CD14-positive monocyte (primary cell): Measurements from ENCODE around the gene UBR1. TPM values are rescaled to one million over a fixed set of nuclear protein-coding genes. Genes with fewer than 3 reads are reported as not detected.

ENCODE experiments used
- DNase-seq, 3 donors: peaks; one replicate each; pipeline ENCODE4 v3.0.0-alpha.2; 2011 to 2022
- H2AFZ ChIP-seq: 2 replicates; pipeline ENCODE4 v1.6.0; 2012; ENCODE audit warnings: mild to moderate bottlenecking, low read depth, low read length, inconsistent platforms; ENCODE audit not compliant: insufficient read depth, poor library complexity, severe bottlenecking
- H3K27ac ChIP-seq, 2 donors: 1 replicate in 1 of 2; 2 replicates in 1 of 2; pipeline ENCODE4 v1.5.1; 2012 to 2013; ENCODE audit warnings: low read length in 2 of 2, control low read depth in 1 of 2, inconsistent platforms in 1 of 2, low read depth in 1 of 2, mild to moderate bottlenecking in 1 of 2
- H3K27me3 ChIP-seq, 2 donors: one replicate each; pipeline versions ENCODE4 v1.6.0 to v1.6.1; 2011 to 2013; ENCODE audit warnings: low read length in 2 of 2; ENCODE audit not compliant: control insufficient read depth in 2 of 2, insufficient read depth in 2 of 2
- H3K36me3 ChIP-seq, 2 donors: replicated peaks in 1 of 2; 1 replicate in 1 of 2; 2 replicates in 1 of 2; pipeline versions ENCODE4 v1.5.1 to v1.6.1; 2012 to 2013; ENCODE audit warnings: low read length in 2 of 2, control low read depth in 1 of 2, inconsistent platforms in 1 of 2, mild to moderate bottlenecking in 1 of 2; ENCODE audit not compliant: insufficient read depth in 2 of 2, control insufficient read depth in 1 of 2
- H3K4me1 ChIP-seq, 2 donors: 1 replicate in 1 of 2; 2 replicates in 1 of 2; pipeline versions ENCODE4 v1.5.1 to v1.6.1; 2012 to 2013; ENCODE audit warnings: low read length in 2 of 2, control low read depth in 1 of 2, inconsistent platforms in 1 of 2, mild to moderate bottlenecking in 1 of 2, moderate library complexity in 1 of 2; ENCODE audit not compliant: insufficient read depth in 2 of 2, control insufficient read depth in 1 of 2
- H3K4me2 ChIP-seq: replicated peaks from 2 replicates; pipeline ENCODE3; 2012; ENCODE audit warnings: low read length, moderate library complexity, mild to moderate bottlenecking; ENCODE audit not compliant: poor library complexity, severe bottlenecking; ENCODE audit errors: extremely low read depth
- H3K4me3 ChIP-seq, 3 experiments: fragments of 200-600 bp in 1 of 3; sonication (generic) in 1 of 3; replicated peaks in 1 of 3; 1 replicate in 2 of 3; 2 replicates in 1 of 3; pipeline ENCODE4 v1.5.1; 2011 to 2013; ENCODE audit warnings: low read length in 3 of 3, mild to moderate bottlenecking in 3 of 3, control low read depth in 2 of 3, low read depth in 2 of 3, inconsistent platforms in 1 of 3, moderate library complexity in 1 of 3
- H3K79me2 ChIP-seq: 2 replicates; pipeline ENCODE4 v1.6.0; 2012; ENCODE audit warnings: mild to moderate bottlenecking, control low read depth, inconsistent platforms, low read length, moderate library complexity; ENCODE audit not compliant: insufficient read depth
- H3K9ac ChIP-seq: 2 replicates; pipeline ENCODE4 v1.6.0; 2017; ENCODE audit warnings: low read length, mild to moderate bottlenecking; ENCODE audit not compliant: insufficient read depth, poor library complexity, severe bottlenecking
- H3K9me3 ChIP-seq, 2 donors: replicated peaks in 1 of 2; 1 replicate in 1 of 2; 2 replicates in 1 of 2; pipeline versions ENCODE4 v1.5.1 to v1.6.1; 2012 to 2013; ENCODE audit warnings: low read length in 2 of 2, control low read depth in 1 of 2; ENCODE audit not compliant: control insufficient read depth in 1 of 2, insufficient read depth in 1 of 2
- H4K20me1 ChIP-seq: 2 replicates; pipeline ENCODE4 v1.6.0; 2012; ENCODE audit warnings: mild to moderate bottlenecking, low read length, control low read depth, moderate library complexity; ENCODE audit not compliant: insufficient read depth
- H3K27ac Mint-ChIP-seq, 7 donors: one replicate each; pipeline ENCODE4 v1.8.0; 2020; ENCODE audit warnings: mild to moderate bottlenecking in 7 of 7, mixed read lengths in 7 of 7, moderate library complexity in 6 of 7, inconsistent platforms in 2 of 7
- H3K27me3 Mint-ChIP-seq, 3 donors: one replicate each; pipeline ENCODE4 v1.8.0; 2021 to 2022; ENCODE audit warnings: low read depth in 3 of 3, mild to moderate bottlenecking in 3 of 3, mixed read lengths in 3 of 3, moderate library complexity in 3 of 3, inconsistent platforms in 1 of 3
- H3K36me3 Mint-ChIP-seq, 2 donors: one replicate each; pipeline ENCODE4 v1.8.0; 2020; ENCODE audit warnings: mixed read lengths in 2 of 2, inconsistent platforms in 1 of 2, mild to moderate bottlenecking in 1 of 2
- H3K4me1 Mint-ChIP-seq: one replicate; pipeline ENCODE4 v1.8.0; 2020; ENCODE audit warnings: mild to moderate bottlenecking, mixed read lengths
- H3K4me3 Mint-ChIP-seq, 2 donors: one replicate each; pipeline ENCODE4 v1.8.0; 2020; ENCODE audit warnings: mild to moderate bottlenecking in 2 of 2, mixed read lengths in 2 of 2, moderate library complexity in 1 of 2
- H3K9me3 Mint-ChIP-seq, 7 donors: one replicate each; pipeline ENCODE4 v1.8.0; 2020 to 2022; ENCODE audit warnings: mixed read lengths in 7 of 7, mild to moderate bottlenecking in 6 of 7, moderate library complexity in 6 of 7, inconsistent platforms in 2 of 7
- CTCF ChIP-seq: fragments of 200-600 bp; IDR thresholded peaks from one replicate; pipeline ENCODE4 v1.8.0; 2022; ENCODE audit warnings: antibody characterized with exemption, mild to moderate bottlenecking
- WGBS: methylation state at CpG from one replicate; pipeline ENCODE4 v1.1.5; 2013; ENCODE audit warnings: missing lambda C conversion rate; ENCODE audit not compliant: insufficient coverage; 5-methylcytosine and 5-hydroxymethylcytosine counted together
- intact Hi-C, 2 donors: fragments of 100-400 bp; cut with micrococcal nuclease; formaldehyde crosslinking; loops; one replicate each; pipeline versions ENCODE4 v1.15.0 to v1.15.1; 2023
- polyA plus RNA-seq, 3 donors: library from polyadenylated mRNA; depleted of rRNA in 1 of 3; unstranded in 2 of 3; stranded (reverse) in 1 of 3; fragments of 300-500 nt in 2 of 3; fragments of >200 nt in 1 of 3; fragmentation: Illumina TruSeq in 2 of 3; gene quantifications; 1 replicate in 2 of 3; 2 replicates in 1 of 3; pipeline ENCODE4 v1.2.3, GENCODE V29; 2012 to 2021

The UBR1 gene
- polyA plus RNA-seq, 3 donors, result 5.1 to 7.9 (median 6.3) TPM

GRCh38 chr15:43070893-43071292 lies 34.9 kb downstream of the UBR1 start:
- no peak overlapping the region for H3K27ac ChIP-seq
- peaks cover 59 to 90% of the 10 kb centered on the region in 2 donors for H3K36me3 ChIP-seq
- peaks cover 1% of the 10 kb centered on the region for H3K4me1 Mint-ChIP-seq

GRCh38 chr15:43070249-43070648 lies 35.6 kb downstream of the UBR1 start:
- Histone ChIP-seq H3K4me3 (no peak overlapping the region), H3K27ac (no peak overlapping the region), H3K27me3 (no peaks in the 10 kb centered on the region), H3K9ac (no peak overlapping the region), H3K9me3 (no peaks in the 10 kb centered on the region), H2AFZ (no peak overlapping the region), H3K36me3 (peaks cover 64 to 96% of the 10 kb centered on the region in 2 donors), H4K20me1 (no peaks in the 10 kb centered on the region), H3K79me2 (no peaks in the 10 kb centered on the region), H3K4me2 (no peak overlapping the region), H3K4me1 (no peaks in the 10 kb centered on the region)
- H3K27ac Mint-ChIP-seq, result no peak overlapping the region
- H3K36me3 Mint-ChIP-seq, result peaks cover 79 to 91% of the 10 kb centered on the region in 2 donors
- no peaks in the 10 kb centered on the region for H3K9me3 Mint-ChIP-seq
- peaks cover 1% of the 10 kb centered on the region for H3K4me1 Mint-ChIP-seq
- TF ChIP-seq CTCF, result no peak
- no peaks in the 10 kb centered on the region for H3K27me3 Mint-ChIP-seq
- no peak overlapping the region for H3K4me3 Mint-ChIP-seq
- DNase-seq, result no peak
- WGBS, result no CpG with 5 or more reads among the region's 4 CpGs
- intact Hi-C loops, result no loop called here

More at GRCh38 chr15:43070893-43071292, 34.9 kb downstream of the UBR1 start:
- WGBS, result no CpG with 5 or more reads among the region's 6 CpGs
- Mint-ChIP-seq H3K36me3 (peaks cover 74 to 91% of the 10 kb centered on the region in 2 donors), H3K9me3 (peaks cover 0 to 1% (median 0%) of the 10 kb centered on the region in 7 donors), H3K27ac (no peak overlapping the region), H3K4me3 (no peak overlapping the region), H3K27me3 (no peaks in the 10 kb centered on the region)
- TF ChIP-seq CTCF, result no peak
- Histone ChIP-seq H3K79me2 (no peaks in the 10 kb centered on the region), H4K20me1 (no peaks in the 10 kb centered on the region), H3K27me3 (no peaks in the 10 kb centered on the region), H2AFZ (no peak overlapping the region), H3K9me3 (no peaks in the 10 kb centered on the region), H3K4me1 (no peaks in the 10 kb centered on the region), H3K4me3 (no peak overlapping the region), H3K9ac (no peak overlapping the region), H3K4me2 (no peak overlapping the region)
- no peak for DNase-seq
- intact Hi-C loops, result no loop called here
